GM12892 (cell line): ENCODE measurements around the gene ATCAY.

ENCODE experiments used
- POLR2A ChIP-seq: IDR thresholded peaks from 2 replicates; pipeline ENCODE4 v1.6.1; 2011; ENCODE audit warnings: low read depth, low read length, control low read depth
- POLR2AphosphoS5 ChIP-seq: IDR thresholded peaks from 2 replicates; pipeline ENCODE4 v1.6.1; 2011; ENCODE audit warnings: low read depth, low read length, control low read depth

GRCh38 chr19:3914199-3914598 lies 33.7 kb downstream of the ATCAY start:
- TF ChIP-seq POLR2A (no peak), POLR2AphosphoS5 (no peak)
